Measurements from ENCODE around the gene ZDHHC11B.

DNA sequence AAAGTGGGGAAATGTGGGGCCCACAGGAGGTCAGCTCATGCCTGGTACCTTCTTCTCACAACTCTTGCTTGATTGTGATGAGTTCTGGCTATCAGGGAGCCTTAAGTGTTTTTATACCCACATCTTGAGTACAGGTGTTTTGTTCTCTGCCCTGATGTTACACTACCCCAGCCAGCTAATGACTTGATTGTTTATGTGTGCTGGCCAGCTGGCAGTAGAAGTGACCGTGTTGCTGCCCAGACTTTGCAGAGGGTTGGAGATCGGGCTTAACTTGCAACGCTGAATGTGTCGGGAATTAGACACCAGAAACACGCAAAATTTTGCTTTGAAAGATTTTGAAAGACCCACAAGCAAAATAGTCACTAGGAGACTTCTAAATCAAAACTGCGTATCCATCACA, 16.9 kb upstream of the ZDHHC11B start:
- TF ChIP-seq, protein P1, sequence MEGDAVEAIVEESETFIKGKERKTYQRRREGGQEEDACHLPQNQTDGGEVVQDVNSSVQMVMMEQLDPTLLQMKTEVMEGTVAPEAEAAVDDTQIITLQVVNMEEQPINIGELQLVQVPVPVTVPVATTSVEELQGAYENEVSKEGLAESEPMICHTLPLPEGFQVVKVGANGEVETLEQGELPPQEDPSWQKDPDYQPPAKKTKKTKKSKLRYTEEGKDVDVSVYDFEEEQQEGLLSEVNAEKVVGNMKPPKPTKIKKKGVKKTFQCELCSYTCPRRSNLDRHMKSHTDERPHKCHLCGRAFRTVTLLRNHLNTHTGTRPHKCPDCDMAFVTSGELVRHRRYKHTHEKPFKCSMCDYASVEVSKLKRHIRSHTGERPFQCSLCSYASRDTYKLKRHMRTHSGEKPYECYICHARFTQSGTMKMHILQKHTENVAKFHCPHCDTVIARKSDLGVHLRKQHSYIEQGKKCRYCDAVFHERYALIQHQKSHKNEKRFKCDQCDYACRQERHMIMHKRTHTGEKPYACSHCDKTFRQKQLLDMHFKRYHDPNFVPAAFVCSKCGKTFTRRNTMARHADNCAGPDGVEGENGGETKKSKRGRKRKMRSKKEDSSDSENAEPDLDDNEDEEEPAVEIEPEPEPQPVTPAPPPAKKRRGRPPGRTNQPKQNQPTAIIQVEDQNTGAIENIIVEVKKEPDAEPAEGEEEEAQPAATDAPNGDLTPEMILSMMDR (IDR thresholded peaks at IDR 0.05; ENCODE audit: low read depth, low read length) = no peak
- no peak for TF ChIP-seq POLR2A (IDR thresholded peaks at IDR 0.05; ENCODE audit: extremely low read depth, insufficient read length)

All from NB4 (cell line).